Ramos (cell line): Measurements from ENCODE around the gene DAAM2.

Source experiments
- in situ Hi-C: fragments of 300-500 bp; cut with MboI; formaldehyde crosslinking; loops from one replicate; pipeline ENCODE4 v1.14.3; 2022; ENCODE audit warnings: low sequenced_read_pairs; ENCODE audit not compliant: unreplicated experiment

The DAAM2 gene

GRCh38 chr6:39786649-39787048, 5.5 kb upstream of the DAAM2 start:
- in situ Hi-C loops, result no loop called here

- in situ Hi-C loops, result no loop called here
These were observed 4.9 kb upstream of the DAAM2 start for GRCh38 chr6:39787322-39787721.

GRCh38 chr6:39790772-39791171, 1.4 kb upstream of the DAAM2 start:
- in situ Hi-C loops, result no loop called here

- in situ Hi-C loops, result no loop called here
These were observed 865 bp upstream of the DAAM2 start for GRCh38 chr6:39791311-39791710.

- in situ Hi-C loops, result no loop called here
These were observed 619 bp downstream of the DAAM2 start for GRCh38 chr6:39792540-39793450.

GRCh38 chr6:39793516-39793915, 1.3 kb downstream of the DAAM2 start:
- in situ Hi-C loops, result no loop called here

- in situ Hi-C loops, result no loop called here
These were observed 2.1 kb downstream of the DAAM2 start for GRCh38 chr6:39794231-39794630.

GRCh38 chr6:39797751-39798150, 5.6 kb downstream of the DAAM2 start:
- in situ Hi-C loops, result no loop called here

GRCh38 chr6:39800034-39801032, 8.2 kb downstream of the DAAM2 start:
- in situ Hi-C loops, result no loop called here

GRCh38 chr6:39801456-39802251, 9.5 kb downstream of the DAAM2 start:
- in situ Hi-C loops, result no loop called here

- in situ Hi-C loops, result no loop called here
These were observed 11.7 kb downstream of the DAAM2 start for GRCh38 chr6:39803872-39804271.

- in situ Hi-C loops, result no loop called here
These were observed 12.4 kb downstream of the DAAM2 start for GRCh38 chr6:39804466-39805065.

GRCh38 chr6:39806278-39806677, 14.1 kb downstream of the DAAM2 start:
- in situ Hi-C loops, result no loop called here

GRCh38 chr6:39808346-39808745, 16.2 kb downstream of the DAAM2 start:
- in situ Hi-C loops, result no loop called here

GRCh38 chr6:39808964-39809363, 16.8 kb downstream of the DAAM2 start:
- in situ Hi-C loops, result no loop called here

GRCh38 chr6:39811835-39812345, 19.7 kb downstream of the DAAM2 start:
- in situ Hi-C loops, result no loop called here

GRCh38 chr6:39812496-39812852, 20.3 kb downstream of the DAAM2 start:
- in situ Hi-C loops, result no loop called here

GRCh38 chr6:39812853-39813533, 20.8 kb downstream of the DAAM2 start:
- in situ Hi-C loops, result no loop called here

- in situ Hi-C loops, result no loop called here
These were observed 22.1 kb downstream of the DAAM2 start for GRCh38 chr6:39814236-39814635.
